ENCODE data around the gene COG5. TPM values are rescaled to one million over a fixed set of nuclear protein-coding genes. Genes with fewer than 3 reads are reported as not detected.

COG5 gene
- total and polyA plus RNA-seq, 2 experiments from 2014 or later: 15.4 to 36.5 TPM

GRCh38 chr7:107207459-107207858 is 356.3 kb downstream of the COG5 start:
- no peak overlapping the region for H2AFZ ChIP-seq
- no peaks in the 10 kb centered on the region for H3K27me3 ChIP-seq (ENCODE audit: insufficient read depth)
- no peak overlapping the region for H3K4me2 ChIP-seq
- no peak for TF ChIP-seq ZNF114 (CRISPR knock-in tag; IDR thresholded peaks at IDR 0.05)
- no peak for TF ChIP-seq STAT1 (IDR thresholded peaks at IDR 0.05; ENCODE audit: unreplicated experiment)
- TF ChIP-seq CREB1 (CRISPR knock-in tag; IDR thresholded peaks at IDR 0.05; ENCODE audit: low read depth): no peak
- no peak for TF ChIP-seq ZNF462 (CRISPR knock-in tag; IDR thresholded peaks at IDR 0.05)
- TF ChIP-seq CTCF (conservative IDR thresholded peaks at IDR 0.05; ENCODE audit: low read depth in 2 of 2): no peak
- TF ChIP-seq REST (IDR thresholded peaks at IDR 0.05; ENCODE audit: unreplicated experiment): no peak
- no peak for TF ChIP-seq EZH2 (IDR thresholded peaks at IDR 0.05; ENCODE audit: low read depth, unreplicated experiment)
- no peak for TF ChIP-seq POLR2AphosphoS5 (IDR thresholded peaks at IDR 0.05; ENCODE audit: low read depth)
- no peak for TF ChIP-seq JUNB (IDR thresholded peaks at IDR 0.05; ENCODE audit: unreplicated experiment)
- TF ChIP-seq EZH2phosphoT487 (IDR thresholded peaks at IDR 0.05; ENCODE audit: unreplicated experiment): no peak
- no peak for TF ChIP-seq NANOG (IDR thresholded peaks at IDR 0.05; ENCODE audit: borderline replicate concordance)
- TF ChIP-seq ETS1 (IDR thresholded peaks at IDR 0.05): no peak
- no peak for TF ChIP-seq ZNF331 (CRISPR knock-in tag; IDR thresholded peaks at IDR 0.05; ENCODE audit: low read depth)
- Mint-ChIP-seq H3K36me3 (ENCODE audit: low read depth) (peaks cover 5% of the 10 kb centered on the region; the same call in 2 of the 3 replicates), H3K27ac (no peak overlapping the region), H3K27me3 (ENCODE audit: insufficient read depth, low read depth, poor library complexity) (peaks cover 6% of the 10 kb centered on the region), H3K4me1 (0 out of 3 replicates have a peak, but pooled peaks cover 3% of the 10 kb centered on the region), H3K4me3 (no peak overlapping the region), H3K9me3 (no peaks in the 10 kb centered on the region)
- no peaks in the 10 kb centered on the region for H3K79me2 ChIP-seq (replicated peaks; ENCODE audit: insufficient read depth)
- H3K4me1 ChIP-seq (ENCODE audit: insufficient read depth): no peaks in the 10 kb centered on the region
- no peak overlapping the region for H3K27ac ChIP-seq (ENCODE audit: low read depth)
- H3K4me3 ChIP-seq: no peak overlapping the region
- DNase-seq (ENCODE audit: low spot score): no peak
- no peaks in the 10 kb centered on the region for H3F3A ChIP-seq (replicated peaks; ENCODE audit: low read depth)
- ATAC-seq: no peak
- H4K20me1 ChIP-seq (replicated peaks; ENCODE audit: insufficient read depth): no peaks in the 10 kb centered on the region; the same call in 1 of the 2 replicates
- no peaks in the 10 kb centered on the region for H3K36me3 ChIP-seq (ENCODE audit: insufficient read depth)
- H3K9me2 ChIP-seq (ENCODE audit: insufficient read depth): no peaks in the 10 kb centered on the region
